ENCODE results near the gene AGPAT4.

Gene AGPAT4

GRCh38 chr6:161210857-161211256 is 63.0 kb downstream of the AGPAT4 start:
- TF ChIP-seq CTCF (IDR thresholded peaks at IDR 0.05; ENCODE audit: low read length) (no peak), EZH2 (IDR thresholded peaks at IDR 0.05; ENCODE audit: borderline replicate concordance, low read length) (no peak)
- peaks cover 6% of the 10 kb centered on the region; the same call in 1 of the 2 replicates for H3K9me3 ChIP-seq (ENCODE audit: low read length)
- H3K27ac ChIP-seq (ENCODE audit: low read depth, low read length, poor library complexity, severe bottlenecking): no peak overlapping the region
- no peaks in the 10 kb centered on the region for H3K36me3 ChIP-seq (ENCODE audit: insufficient read depth, low read length)
- no peaks in the 10 kb centered on the region for H3K4me1 ChIP-seq (ENCODE audit: insufficient read depth, low read length, severe bottlenecking)
- no peak overlapping the region for H3K9ac ChIP-seq (ENCODE audit: low read length)
- no peaks in the 10 kb centered on the region for H3K79me2 ChIP-seq (ENCODE audit: insufficient read depth, low read length)
- no peak overlapping the region for H3K4me2 ChIP-seq (ENCODE audit: low read length)
- H3K27me3 ChIP-seq (ENCODE audit: insufficient read depth, low read length): no peaks in the 10 kb centered on the region; the same call in 1 of the 2 replicates
- no peaks in the 10 kb centered on the region for H3K9me2 ChIP-seq (ENCODE audit: low read depth, low read length)
- no peaks in the 10 kb centered on the region for H4K20me1 ChIP-seq (ENCODE audit: insufficient read depth, low read length)
- H2AFZ ChIP-seq (ENCODE audit: low read length): no peak overlapping the region
- no peak overlapping the region for H3K4me3 ChIP-seq (ENCODE audit: low read depth, low read length, poor library complexity, severe bottlenecking)
- H3F3A ChIP-seq (ENCODE audit: insufficient read depth, low read length): no peaks in the 10 kb centered on the region

GRCh38 chr6:161207200-161207599 is 66.7 kb downstream of the AGPAT4 start:
- H3K4me1 ChIP-seq (ENCODE audit: insufficient read depth, low read length, severe bottlenecking): no peaks in the 10 kb centered on the region
- H3F3A ChIP-seq (ENCODE audit: insufficient read depth, low read length): no peaks in the 10 kb centered on the region
- peaks cover 6% of the 10 kb centered on the region; the same call in 1 of the 2 replicates for H3K9me3 ChIP-seq (ENCODE audit: low read length)
- H3K27ac ChIP-seq (ENCODE audit: low read depth, low read length, poor library complexity, severe bottlenecking): no peak overlapping the region
- H3K9me2 ChIP-seq (ENCODE audit: low read depth, low read length): no peaks in the 10 kb centered on the region
- H3K36me3 ChIP-seq (ENCODE audit: insufficient read depth, low read length): no peaks in the 10 kb centered on the region
- H3K4me3 ChIP-seq (ENCODE audit: low read depth, low read length, poor library complexity, severe bottlenecking): no peak overlapping the region
- no peaks in the 10 kb centered on the region for H3K79me2 ChIP-seq (ENCODE audit: insufficient read depth, low read length)
- H3K4me2 ChIP-seq (ENCODE audit: low read length): no peak overlapping the region
- no peak overlapping the region for H3K9ac ChIP-seq (ENCODE audit: low read length)
- no peaks in the 10 kb centered on the region for H4K20me1 ChIP-seq (ENCODE audit: insufficient read depth, low read length)
- H3K27me3 ChIP-seq (ENCODE audit: insufficient read depth, low read length): no peaks in the 10 kb centered on the region; the same call in 1 of the 2 replicates
- no peak for TF ChIP-seq EZH2 (IDR thresholded peaks at IDR 0.05; ENCODE audit: borderline replicate concordance, low read length)
- no peak for TF ChIP-seq CTCF (IDR thresholded peaks at IDR 0.05; ENCODE audit: low read length)
- no peak overlapping the region for H2AFZ ChIP-seq (ENCODE audit: low read length)

- peaks cover 4% of the 10 kb centered on the region; the same call in 1 of the 2 replicates for H3K9me3 ChIP-seq (ENCODE audit: low read length)
Observed at GRCh38 chr6:161204866-161205557, 68.8 kb downstream of the AGPAT4 start.

More at GRCh38 chr6:161204866-161205557, 68.8 kb downstream of the AGPAT4 start:
- Histone ChIP-seq H3K36me3 (ENCODE audit: insufficient read depth, low read length) (no peaks in the 10 kb centered on the region), H3K9me2 (ENCODE audit: low read depth, low read length) (no peaks in the 10 kb centered on the region), H3K27ac (ENCODE audit: low read depth, low read length, poor library complexity, severe bottlenecking) (no peak overlapping the region), H3K27me3 (ENCODE audit: insufficient read depth, low read length) (no peaks in the 10 kb centered on the region; the same call in 1 of the 2 replicates), H2AFZ (ENCODE audit: low read length) (no peak overlapping the region), H3K4me1 (ENCODE audit: insufficient read depth, low read length, severe bottlenecking) (no peaks in the 10 kb centered on the region), H3K9ac (ENCODE audit: low read length) (no peak overlapping the region), H3K79me2 (ENCODE audit: insufficient read depth, low read length) (no peaks in the 10 kb centered on the region), H3K4me3 (ENCODE audit: low read depth, low read length, poor library complexity, severe bottlenecking) (no peak overlapping the region), H3F3A (ENCODE audit: insufficient read depth, low read length) (no peaks in the 10 kb centered on the region), H3K4me2 (ENCODE audit: low read length) (no peak overlapping the region), H4K20me1 (ENCODE audit: insufficient read depth, low read length) (no peaks in the 10 kb centered on the region)
- no peak for TF ChIP-seq EZH2 (IDR thresholded peaks at IDR 0.05; ENCODE audit: borderline replicate concordance, low read length)
- TF ChIP-seq CTCF (IDR thresholded peaks at IDR 0.05; ENCODE audit: low read length): no peak

All from OCI-LY1 (cell line).